ENCODE measurements around the gene CMIP.

Gene CMIP

DNA sequence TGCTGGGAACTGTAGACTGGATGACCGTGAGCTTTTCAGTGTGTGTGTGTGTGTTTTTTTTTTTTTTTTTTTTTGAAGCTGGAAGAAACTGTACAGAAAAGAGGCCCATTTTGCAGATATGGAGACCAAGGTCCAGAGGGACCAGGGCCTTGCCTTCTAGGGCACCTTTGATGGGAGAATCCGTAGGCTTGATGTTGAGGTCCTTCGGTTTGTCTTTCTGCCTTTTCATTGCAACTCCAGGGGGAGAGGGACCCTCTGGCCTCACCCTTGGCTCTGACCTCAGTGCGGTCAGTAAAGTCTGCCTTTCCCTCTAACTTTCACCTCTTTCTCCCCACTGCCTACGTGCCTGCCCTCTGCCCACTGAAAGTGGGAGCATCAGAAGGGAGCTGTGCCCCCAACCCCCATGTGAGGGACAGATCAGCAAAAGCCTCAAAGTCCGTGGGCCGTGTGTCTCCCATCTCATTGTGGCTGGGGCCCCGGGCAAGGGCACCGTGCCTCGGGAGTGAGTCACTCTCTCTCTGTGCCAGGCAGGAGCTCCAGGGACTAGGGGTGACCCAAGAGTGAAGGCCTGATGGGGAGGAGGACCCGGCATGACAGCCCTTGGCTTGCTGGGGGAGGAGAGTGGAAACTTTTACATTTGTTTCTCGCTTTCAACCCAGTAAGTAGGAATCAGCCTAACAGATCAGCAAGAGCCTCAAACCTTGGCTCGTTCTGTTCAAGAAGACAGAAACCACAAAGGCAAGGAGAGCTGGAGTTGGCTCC is 123.6 kb downstream of the CMIP start:
- no peak overlapping the region for H3K4me3 ChIP-seq (ENCODE audit: low read depth, low read length)
- DNase-seq (ENCODE audit: low read depth) = no peak
- TF ChIP-seq, protein P1, sequence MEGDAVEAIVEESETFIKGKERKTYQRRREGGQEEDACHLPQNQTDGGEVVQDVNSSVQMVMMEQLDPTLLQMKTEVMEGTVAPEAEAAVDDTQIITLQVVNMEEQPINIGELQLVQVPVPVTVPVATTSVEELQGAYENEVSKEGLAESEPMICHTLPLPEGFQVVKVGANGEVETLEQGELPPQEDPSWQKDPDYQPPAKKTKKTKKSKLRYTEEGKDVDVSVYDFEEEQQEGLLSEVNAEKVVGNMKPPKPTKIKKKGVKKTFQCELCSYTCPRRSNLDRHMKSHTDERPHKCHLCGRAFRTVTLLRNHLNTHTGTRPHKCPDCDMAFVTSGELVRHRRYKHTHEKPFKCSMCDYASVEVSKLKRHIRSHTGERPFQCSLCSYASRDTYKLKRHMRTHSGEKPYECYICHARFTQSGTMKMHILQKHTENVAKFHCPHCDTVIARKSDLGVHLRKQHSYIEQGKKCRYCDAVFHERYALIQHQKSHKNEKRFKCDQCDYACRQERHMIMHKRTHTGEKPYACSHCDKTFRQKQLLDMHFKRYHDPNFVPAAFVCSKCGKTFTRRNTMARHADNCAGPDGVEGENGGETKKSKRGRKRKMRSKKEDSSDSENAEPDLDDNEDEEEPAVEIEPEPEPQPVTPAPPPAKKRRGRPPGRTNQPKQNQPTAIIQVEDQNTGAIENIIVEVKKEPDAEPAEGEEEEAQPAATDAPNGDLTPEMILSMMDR (IDR thresholded peaks at IDR 0.05; ENCODE audit: insufficient read depth, low read depth, low read length, missing control alignments) = no peak

DNA sequence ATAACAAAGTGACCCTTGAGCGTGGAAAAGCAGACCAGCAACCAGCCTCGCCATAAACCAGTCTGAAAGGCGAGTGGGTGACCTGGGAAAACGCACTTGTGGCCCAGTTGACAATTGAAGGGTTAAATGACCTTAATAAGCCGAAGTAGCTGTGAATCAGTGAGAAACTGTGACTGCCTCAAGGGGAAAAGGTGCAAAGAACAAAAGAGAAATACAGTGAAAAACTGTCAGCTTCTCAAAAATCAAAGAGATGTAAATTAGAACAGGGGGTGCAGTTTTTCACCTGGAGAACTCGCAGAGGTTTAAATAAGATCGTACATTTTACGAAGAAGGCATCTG is 124.1 kb downstream of the CMIP start:
- DNase-seq (ENCODE audit: low read depth) = no peak
- H3K4me3 ChIP-seq (ENCODE audit: low read depth, low read length) = no peak overlapping the region
- TF ChIP-seq, protein P1 (IDR thresholded peaks at IDR 0.05; ENCODE audit: insufficient read depth, low read depth, low read length, missing control alignments) = no peak

DNA sequence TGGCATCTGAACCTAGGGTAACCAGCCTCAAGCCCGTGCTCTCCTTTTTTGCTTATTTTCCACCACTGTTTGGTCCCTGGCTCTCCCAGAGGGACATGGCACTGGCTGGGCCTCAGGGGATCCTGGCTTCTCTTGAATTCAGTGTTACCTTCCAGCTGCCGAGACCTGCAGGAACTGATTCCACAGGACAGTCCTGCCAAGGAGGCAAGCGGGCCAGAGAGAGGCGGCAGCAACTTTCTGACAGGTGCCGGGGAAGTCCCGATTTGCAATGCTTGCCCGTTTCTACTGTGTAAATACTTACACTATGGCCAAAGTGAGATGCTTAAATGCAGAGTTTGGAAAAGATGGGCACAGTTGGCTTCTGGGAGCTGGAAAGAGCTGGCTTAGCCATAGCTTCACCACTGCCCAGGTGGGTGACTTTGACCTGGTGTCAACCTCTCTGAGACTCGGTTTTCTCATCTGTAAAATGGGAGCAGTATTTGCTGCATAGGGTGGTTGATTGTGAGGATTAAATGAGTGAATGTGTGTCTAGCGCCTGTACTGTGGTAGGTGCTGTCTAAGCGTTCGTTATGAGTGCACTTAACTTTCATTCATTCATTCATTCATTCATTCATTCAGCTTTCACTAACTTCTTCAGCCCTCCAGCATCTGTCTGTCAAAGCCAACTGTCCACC is 124.9 kb downstream of the CMIP start:
- DNase-seq (ENCODE audit: low read depth) = no peak
- TF ChIP-seq, protein P1 (IDR thresholded peaks at IDR 0.05; ENCODE audit: insufficient read depth, low read depth, low read length, missing control alignments) = no peak

DNA sequence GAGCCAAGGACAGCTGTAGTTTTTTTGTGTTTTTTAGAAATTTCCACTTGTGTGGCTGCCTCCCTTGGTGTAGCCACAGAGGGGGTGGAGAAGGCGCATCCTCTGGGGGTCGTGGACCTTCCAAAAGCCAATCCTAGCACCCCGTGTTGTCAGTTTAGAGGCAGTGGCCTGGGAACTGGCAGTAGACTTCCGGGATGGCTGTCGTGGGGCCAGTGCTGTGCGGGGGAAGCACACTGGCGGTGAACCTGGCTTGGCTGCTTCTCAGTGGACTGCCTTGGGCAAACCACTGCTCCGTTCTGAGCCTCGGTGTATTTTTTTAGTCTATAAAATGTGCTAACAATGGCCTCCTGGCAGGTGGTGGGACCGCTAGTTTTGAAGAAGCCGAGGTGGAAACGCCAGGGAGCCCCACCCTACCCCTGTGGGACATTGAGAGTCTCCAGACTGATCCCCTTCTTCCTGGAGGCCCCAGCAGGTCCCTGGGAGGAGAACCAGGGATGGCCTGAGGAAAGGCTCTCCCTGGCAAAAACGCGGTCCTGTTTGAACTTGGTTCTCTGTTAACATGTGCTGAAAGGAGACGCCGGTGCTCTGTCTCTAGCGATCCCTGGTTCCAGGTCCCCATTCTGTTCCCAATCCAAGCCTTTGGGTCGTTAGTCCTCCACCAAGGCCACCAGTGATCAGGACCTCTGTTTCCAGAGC is 125.7 kb downstream of the CMIP start:
- DNase-seq (ENCODE audit: low read depth) = no peak
- TF ChIP-seq, protein P1 (IDR thresholded peaks at IDR 0.05; ENCODE audit: insufficient read depth, low read depth, low read length, missing control alignments) = no peak
- H3K4me3 ChIP-seq (ENCODE audit: low read depth, low read length) = no peak overlapping the region

More for the DNA sequence above, 124.9 kb downstream of the CMIP start:
- no peak overlapping the region for H3K4me3 ChIP-seq (ENCODE audit: low read depth, low read length)

DNA sequence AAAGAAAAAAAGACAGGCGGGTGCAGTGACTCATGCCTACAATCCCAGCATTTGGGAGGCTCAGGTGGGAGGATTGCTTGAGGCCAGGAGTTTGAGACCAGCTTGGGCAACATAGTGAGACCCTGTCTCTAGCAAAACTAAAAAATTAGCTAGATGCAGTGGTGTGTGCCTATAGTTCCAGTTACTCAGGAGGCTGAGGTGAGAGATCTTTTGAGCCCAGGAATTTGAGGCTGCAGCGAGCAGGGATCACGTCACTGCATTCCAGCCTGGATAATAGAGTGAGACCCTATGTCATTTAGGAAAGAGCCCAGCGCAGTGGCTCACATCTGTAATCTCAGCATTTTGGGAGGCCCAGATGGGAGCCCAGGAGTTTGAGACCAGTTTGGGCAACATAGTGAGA is 126.6 kb downstream of the CMIP start:
- no peak overlapping the region for H3K4me3 ChIP-seq (ENCODE audit: low read depth, low read length)
- TF ChIP-seq, protein P1 (IDR thresholded peaks at IDR 0.05; ENCODE audit: insufficient read depth, low read depth, low read length, missing control alignments) = no peak
- no peak for DNase-seq (ENCODE audit: low read depth)

DNA sequence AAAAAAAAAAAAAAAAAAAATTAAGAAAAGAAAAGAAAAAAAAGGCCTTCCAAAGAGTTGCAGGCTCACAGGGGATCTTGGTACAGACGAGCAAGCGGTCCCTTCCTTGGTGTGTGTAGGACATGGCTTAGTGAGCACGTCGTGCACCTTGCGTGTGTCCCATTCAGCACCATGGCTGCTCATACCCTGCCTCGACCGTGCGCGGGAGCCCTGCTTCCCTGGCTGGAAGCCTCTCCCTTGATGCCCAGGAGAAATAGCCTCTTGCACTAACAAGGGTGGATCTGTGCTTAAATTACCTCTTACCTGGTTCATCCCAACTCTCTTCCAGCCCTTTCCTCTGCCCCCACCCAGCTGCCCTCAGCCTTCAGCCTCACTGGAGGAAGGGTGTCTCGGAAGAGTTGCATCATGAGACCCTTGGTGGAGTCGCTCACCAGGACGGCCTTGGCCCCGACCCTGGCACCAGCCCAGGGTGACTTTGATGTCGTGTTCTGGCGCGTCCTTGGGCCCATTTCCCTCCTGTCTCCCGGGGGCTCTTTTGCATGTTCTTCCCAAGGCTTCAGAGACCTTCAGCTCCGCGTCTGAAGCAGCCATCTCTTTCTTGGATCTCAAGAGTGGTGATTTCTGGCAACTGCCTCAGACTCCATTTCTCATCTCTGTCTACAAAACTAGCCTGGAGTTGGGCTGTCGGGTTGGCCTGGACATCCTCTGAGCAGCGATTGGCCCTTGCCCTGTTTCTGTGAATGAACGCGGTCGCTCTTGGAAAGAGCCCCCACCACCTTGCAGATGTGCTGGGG is 127.2 kb downstream of the CMIP start:
- DNase-seq (ENCODE audit: low read depth) = no peak
- TF ChIP-seq, protein P1 (IDR thresholded peaks at IDR 0.05; ENCODE audit: insufficient read depth, low read depth, low read length, missing control alignments) = no peak
- no peak overlapping the region for H3K4me3 ChIP-seq (ENCODE audit: low read depth, low read length)

All from GM12865 (cell line).